GM21360 (cell line): ENCODE measurements around the gene PTH1R.
"Not testable (repeated sequence)": the region's sequence is repeated elsewhere in the genome, so short reads cannot be mapped to it uniquely, and the experiment has no call there.

Experiments
- ATAC-seq: cut with Tn5 transposase; IDR thresholded peaks from one replicate; pipeline ENCODE4 v1.9.1; 2021; ENCODE audit warnings: mild to moderate bottlenecking, moderate library complexity; ENCODE audit not compliant: unreplicated experiment

The PTH1R gene

DNA sequence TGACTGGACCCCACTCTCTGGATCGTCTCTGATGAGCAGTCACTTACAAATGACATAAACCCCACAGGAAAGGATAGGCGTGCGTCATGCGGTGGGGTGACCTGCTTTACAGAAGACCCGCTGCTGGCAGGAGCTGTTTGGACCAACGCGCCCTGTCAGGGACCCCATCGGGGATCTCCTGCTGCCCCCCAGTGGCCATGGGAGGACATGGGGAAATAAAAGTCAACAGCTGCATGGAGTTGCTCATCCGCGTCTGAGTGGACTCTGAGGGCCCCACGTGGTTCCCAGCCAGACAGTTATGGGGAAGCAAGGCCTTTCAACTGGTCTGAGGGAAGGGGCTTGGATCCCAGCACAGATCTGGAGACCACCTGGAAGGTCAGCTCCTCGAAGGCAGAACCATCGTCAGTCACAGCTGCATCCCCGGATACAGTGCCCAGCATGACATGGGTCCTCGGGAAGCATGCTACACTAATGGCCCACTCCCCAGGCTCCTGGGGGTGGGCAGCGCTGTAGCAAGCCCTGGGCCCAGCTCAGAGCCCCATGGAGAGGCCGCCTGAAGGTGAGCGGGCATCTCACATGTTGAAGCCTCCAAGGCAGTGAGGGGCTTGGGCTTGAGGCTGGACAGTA lies 32.1 kb downstream of the PTH1R start:
- no peak for ATAC-seq

DNA sequence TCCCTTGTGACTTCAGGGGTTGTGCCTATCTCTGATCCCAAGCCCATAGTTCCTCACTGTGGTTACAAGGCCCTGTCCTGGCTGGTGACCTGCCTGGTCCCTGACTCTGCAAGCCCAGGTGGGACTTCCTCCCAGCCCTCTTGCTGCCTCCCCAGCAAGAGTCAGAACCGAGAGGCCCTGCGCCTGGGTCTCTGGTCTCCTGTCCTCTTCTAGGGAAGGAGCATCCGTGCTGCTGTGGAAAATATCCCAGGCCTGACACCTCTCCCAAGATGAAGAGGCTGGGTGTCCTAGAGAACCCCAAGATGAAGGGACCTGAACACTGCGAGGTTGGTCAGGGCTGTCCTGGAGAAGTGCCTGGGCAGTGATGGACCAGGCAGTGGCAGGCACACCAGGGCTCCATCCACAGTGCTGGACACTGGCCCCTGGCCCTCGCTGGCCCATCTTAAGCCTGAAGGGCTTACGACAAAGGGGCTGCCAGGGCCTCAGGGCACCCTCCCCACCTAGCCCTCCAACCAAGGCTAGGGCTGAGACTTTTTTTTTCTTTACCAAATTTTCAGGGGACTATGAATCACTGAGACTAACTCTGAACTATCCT lies 32.7 kb downstream of the PTH1R start:
- no peak for ATAC-seq

DNA sequence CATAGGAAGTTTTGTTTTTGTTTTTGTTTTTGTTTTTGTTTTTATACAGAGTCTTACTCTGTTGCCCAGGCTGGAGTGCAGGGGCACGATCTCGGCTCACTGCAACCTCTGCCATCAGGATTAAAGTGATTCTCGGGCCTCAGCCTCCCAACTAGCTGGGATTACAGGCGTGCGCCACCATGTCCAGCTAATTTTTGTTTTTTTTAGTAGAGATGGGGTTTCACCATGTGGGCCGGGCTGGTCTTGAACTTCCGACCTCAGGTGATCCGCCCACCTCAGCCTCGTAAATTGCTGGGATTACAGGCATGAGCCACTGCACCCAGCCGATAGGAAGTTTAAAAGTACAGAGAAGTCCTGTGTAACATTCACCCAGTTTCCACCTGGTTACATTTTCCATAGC lies 33.4 kb downstream of the PTH1R start:
- ATAC-seq = not testable (repeated sequence)

DNA sequence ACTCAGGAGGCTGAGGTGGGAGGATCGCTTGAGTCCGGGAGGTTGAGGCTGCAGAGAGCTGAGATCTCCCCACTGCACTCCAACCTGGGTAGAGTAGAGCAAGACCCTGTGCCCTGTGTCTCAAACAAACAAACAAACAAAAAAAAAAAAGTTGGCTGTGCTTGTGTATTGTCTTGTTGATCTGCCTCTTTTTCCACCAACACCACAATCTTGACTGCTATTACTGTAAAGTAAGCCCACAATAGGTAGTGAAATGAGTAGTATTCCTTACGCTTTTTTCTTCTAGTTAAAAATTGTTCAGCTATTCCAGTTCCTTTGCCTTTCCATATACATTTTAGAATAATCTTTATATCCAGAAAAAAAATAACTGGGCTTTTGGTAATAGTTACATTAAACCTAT lies 35.5 kb downstream of the PTH1R start:
- ATAC-seq = no peak

GRCh38 chr3:46913644-46914043 lies 36.1 kb downstream of the PTH1R start:
- ATAC-seq = no peak

GRCh38 chr3:46914849-46915248 lies 37.3 kb downstream of the PTH1R start:
- ATAC-seq = no peak

GRCh38 chr3:46915297-46915822 lies 37.8 kb downstream of the PTH1R start:
- ATAC-seq = no peak

DNA sequence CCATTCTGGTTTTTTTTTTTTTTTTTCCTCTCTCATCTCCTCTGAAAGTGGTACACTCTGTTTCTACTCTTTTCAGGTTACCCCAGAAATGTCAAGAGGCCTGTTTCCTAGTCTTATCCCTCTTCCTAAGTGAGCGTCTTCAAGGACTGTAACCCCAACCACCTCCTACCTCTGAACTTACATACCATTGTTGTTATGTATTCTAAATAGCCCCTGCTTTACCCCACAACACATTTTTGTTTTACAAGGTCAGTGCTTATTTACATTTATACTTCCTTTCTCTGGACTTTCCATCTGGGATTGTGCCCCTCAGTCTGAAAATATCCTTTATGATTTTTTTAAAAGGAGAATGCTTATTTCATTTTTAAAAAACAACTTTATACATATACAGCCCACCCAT lies 38.8 kb downstream of the PTH1R start:
- no peak for ATAC-seq

GRCh38 chr3:46916799-46917198 lies 39.3 kb downstream of the PTH1R start:
- no peak for ATAC-seq

GRCh38 chr3:46917257-46917656 lies 39.7 kb downstream of the PTH1R start:
- ATAC-seq = no peak

DNA sequence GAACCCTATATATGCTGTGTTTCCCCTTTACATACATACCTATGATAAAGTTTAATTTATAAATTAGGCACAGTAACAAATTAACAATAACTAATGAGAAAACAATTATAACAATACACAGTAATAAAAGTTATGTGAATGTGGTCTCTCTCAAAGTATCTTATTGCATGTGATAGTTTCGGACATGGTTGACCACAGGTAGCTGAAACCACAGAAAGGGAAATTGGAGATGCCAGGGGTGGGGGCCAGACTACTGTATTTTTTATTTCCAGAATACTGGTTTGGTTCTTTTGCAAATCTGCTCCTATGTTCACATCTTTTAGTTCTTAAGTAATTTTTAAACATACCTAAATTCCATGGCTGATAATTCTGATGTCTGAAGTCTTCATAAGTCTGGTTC lies 40.7 kb downstream of the PTH1R start:
- ATAC-seq = no peak

DNA sequence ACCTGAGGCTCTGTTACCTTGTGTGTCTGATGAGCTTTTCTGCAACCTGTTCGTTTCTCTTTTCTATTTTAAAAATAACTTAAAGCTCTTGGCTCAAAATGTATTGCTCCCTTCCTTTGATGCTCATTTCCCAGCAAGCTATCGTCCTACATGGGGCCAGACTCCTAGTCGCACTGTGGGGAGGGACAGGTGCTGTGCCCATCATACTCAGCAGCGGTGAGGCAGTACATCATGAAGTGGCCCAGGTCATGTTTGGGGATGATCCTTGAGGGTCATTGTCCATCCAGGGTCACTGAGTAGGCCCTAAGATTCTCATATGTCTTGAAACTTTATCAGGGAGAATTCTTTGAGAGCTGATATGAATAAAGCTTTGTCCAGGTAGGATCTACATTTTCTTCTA lies 41.1 kb downstream of the PTH1R start:
- no peak for ATAC-seq

DNA sequence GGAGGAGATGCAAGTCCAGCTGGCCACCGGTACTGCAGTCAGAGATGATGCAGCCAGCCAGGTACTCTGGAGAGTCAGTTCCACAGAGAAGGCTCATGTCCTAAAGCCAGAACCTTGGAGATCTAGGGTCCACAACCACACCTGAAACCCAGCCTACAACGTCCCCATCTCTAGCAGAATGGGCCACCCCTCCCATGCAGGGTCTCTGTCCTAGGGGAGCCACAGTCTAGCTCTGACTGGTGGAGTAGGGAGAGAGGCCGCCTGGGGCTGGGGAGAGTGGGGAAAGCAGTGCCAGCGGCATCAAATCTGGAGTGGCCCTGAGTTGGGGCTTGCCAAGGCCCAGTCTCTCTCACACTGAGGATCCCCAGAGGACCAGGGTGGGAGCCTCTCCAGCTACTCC lies 43.5 kb downstream of the PTH1R start:
- no peak for ATAC-seq

GRCh38 chr3:46921871-46922271 lies 44.4 kb downstream of the PTH1R start:
- ATAC-seq = no peak

GRCh38 chr3:46922426-46922825 lies 44.9 kb downstream of the PTH1R start:
- no peak for ATAC-seq

DNA sequence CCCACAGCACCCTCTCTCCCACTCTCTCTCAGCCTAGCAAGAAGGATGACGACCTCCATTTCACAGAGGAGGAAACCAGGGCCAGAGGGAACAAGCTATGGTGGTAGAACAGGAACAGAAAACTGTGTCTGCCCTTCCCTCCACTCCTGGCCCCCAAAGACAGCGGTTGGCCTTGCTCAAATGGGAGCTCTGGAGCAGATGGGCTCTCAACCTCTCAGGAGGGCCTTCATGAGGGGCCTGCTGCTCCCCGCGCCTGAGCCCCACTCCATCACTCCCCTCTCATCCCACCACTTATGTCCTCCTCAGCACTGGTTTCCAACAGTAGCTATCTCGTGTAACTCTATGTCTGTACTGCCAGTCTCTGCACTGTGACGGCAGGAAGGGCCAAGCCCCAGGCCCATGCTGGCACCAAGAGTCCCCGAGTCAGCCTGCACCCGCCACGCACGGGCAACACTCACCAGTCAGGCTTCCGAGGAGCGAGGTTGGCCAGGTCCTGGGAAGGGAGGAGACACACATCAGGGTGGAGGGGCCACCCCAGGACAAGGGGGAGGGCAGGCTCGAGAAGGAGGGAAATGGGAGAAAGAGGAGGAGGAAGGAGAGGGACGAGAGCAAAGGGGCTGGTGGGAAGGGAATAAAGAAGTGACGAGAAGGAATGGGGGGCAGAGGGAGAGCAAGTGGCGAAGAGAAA lies 45.5 kb downstream of the PTH1R start:
- no peak for ATAC-seq

- ATAC-seq = no peak
These were observed 46.2 kb downstream of the PTH1R start for GRCh38 chr3:46923559-46924350.

GRCh38 chr3:46924921-46925584 lies 47.5 kb downstream of the PTH1R start:
- no peak for ATAC-seq

- no peak for ATAC-seq
These were observed 48.0 kb downstream of the PTH1R start for GRCh38 chr3:46925585-46925934.

DNA sequence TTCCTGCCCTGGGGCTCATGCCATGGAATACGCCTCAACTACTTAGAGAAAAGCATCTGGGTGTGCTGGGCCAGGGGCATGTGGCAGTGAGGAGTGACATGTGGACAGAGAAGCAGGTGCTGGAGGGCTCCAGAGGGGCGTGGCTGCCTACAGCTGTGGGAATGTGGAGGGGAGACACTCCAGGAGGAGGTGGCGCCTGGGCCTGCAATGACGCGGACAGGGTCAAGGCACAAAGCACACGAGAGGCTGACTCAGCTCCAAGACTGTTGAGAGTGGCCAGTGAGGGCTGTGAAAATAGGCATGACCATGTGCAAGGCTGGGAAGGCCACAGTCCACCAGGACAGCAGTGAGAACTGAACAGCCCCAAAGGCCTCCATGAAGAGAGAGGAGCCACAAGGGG lies 48.5 kb downstream of the PTH1R start:
- no peak for ATAC-seq

DNA sequence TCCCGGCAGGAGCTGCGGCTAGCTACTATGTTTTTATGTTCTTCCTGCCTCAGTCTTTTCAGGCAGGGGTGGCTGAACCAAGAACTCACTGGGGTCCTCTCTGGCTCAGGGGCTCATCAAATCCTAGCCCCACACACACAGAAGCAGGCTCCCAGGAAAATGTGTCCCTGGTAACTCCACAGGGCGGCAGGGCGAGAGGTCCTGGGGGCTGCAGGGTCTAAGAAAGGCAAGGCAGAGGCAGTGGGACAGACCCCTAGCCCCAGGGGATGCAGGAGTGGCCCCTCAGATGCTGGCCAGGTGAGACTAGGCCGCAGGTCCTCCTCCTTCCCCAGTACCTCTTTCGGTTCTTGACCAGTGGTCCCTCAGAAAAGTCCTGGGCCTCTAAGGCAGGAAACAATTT lies 48.9 kb downstream of the PTH1R start:
- no peak for ATAC-seq
